HK-2 (cell line): ENCODE data around the gene MARK3.
A peak's percentile ranks its signal among the peaks of the same experiment; 100 is the strongest.

Experiments used
- DNase-seq: peaks from one replicate; pipeline ENCODE4 v3.0.0-alpha.2; 2018; ENCODE audit not compliant: unreplicated experiment

The MARK3 gene

GRCh38 chr14:103548463-103549351, 163.5 kb downstream of the MARK3 start:
- DNase-seq = no peak

DNA sequence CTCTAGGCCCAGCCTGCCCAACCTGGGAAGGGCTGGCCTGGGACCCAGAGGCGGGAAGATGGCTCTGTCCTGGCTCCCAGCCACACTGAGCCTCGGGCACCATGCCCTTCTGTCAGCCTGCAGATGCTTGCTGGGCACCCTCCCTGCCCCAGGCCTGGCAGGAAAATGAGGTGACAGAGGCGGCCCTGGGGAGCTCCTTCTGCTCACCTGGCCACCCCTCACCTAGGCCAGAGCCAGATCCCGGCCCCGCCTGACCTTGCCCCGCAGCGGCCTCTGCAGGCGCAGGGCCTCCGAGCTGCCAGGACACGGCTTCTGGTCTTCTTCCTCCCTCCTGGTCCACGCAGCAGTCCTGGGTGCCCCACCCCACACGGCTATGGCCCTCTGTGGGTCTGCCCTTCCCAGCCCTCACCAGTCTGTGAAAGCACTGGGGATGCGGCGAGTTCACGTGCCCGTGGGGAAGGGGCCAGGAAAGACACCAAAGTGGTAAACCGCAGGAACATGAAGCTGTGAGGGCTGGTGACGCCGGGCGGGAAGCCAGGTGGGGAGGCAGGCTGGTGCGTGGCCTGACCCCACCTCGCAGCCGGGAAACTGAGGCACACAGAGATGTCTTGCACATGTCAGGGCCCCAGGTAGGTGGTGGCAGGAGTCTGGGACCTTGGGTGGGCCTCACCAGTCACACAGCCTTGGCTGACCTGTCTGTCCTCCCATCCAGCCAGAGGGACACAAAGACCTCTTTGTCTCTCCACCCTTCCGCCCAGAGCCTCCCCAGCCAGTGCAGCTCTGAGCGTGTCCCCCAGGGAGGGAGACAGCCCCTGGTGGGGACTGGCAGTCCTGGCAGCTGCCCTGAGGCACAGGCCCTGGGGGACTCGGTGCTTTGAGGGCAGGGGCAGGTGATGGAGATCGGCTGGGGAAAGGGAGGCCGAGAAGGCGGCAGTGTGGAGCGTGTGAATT, 164.4 kb downstream of the MARK3 start:
- DNase-seq = no peak

DNA sequence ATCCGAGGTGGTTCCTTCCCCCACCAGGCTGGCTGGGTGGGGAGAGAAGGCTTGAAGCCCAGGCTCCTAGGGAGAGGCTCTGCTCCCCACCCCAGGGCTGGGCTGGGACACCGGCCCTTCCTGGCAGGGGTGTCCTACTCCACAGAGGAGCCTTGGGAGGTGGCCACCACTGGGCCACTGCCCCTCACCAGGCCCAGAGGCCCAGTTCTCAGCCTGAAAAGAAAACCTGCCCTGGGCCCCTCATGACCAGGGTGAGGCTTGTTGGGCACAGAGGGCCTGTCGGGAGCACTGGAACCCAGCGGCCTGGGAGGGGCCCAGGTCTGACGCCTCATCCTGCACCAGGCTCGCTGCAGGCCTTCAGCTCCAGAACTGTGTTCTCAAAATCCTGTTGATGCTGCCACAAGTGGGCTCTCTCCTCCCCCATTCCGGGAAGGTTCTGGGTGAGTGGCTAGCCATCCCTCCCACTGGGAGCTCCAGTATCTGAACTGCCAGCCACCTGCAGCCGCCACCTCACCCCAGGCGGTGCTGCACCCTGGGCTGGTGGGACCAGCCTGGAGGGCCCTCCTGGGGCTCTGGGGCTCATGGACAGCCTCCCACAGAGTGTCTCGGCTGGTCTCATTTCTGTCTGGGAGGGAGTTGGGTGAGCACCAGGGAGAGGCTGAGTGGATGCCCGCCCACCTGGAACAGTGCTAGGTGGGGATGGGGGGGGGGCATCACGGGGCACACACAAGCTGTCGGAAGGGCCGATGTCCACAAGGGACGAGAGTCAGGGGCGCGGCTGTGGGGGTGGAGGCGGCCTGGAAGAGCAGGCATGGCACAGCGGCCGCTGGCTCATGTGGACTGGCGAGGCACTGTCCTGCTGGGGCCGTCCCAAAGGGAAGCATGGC, 165.5 kb downstream of the MARK3 start:
- peak; percentile 69 for DNase-seq

- peak; percentile 74 for DNase-seq
These were observed 166.1 kb downstream of the MARK3 start for GRCh38 chr14:103551338-103551762.

DNA sequence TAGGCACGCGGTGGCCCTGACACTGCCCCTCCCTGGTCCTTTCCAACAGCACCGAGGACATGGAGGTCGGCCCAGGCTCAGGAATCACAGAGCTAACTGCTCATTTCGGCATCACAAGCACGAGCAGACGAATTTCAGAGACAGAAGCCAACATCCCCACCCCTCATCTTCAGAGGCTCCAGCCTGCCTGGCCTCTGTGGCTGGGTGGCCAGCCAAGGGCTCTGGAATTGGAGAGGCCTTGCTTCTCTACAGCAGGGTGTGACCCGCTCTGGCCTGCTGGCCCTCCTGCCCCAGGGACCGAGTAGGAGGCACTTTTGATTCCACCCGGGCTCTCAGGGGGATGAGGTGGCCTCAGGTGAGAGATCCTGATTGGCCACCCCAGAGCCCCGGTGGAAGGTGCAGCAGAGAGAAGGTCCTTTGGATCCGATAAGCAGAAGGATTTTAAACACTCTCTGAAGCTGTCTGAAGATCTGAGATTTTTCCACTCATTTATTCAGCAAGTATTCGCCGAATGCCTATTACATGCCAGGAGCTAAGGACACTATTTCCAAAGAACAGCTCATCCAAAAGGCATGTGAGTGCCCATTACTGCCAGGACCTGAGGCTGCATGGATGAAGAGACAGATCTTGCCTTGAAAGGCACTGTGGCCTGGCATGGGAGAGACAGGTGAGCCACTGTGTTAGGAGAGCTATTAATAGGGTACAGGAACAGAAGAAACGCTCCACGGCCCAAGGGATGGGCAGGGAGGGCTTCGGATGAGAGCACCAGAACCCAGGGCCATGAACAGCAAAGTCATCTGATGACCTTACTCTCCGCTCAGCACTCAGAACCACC, 167.0 kb downstream of the MARK3 start:
- DNase-seq = peak; percentile 64

GRCh38 chr14:103552846-103553210, 167.6 kb downstream of the MARK3 start:
- no peak for DNase-seq
